Measurements from ENCODE around the gene PPP1R1C.

GRCh38 chr2:181984060-181984459 lies 1.6 kb upstream of the PPP1R1C start:
- TF ChIP-seq CTCF (IDR thresholded peaks at IDR 0.05) = no peak
- no peak for TF ChIP-seq EZH2 (IDR thresholded peaks at IDR 0.05; ENCODE audit: borderline replicate concordance, insufficient read depth, low read depth, low read length, poor library complexity, severe bottlenecking)
